H1 (cell line): Measurements from ENCODE around the gene RBM47. TPM values are rescaled to one million over a fixed set of nuclear protein-coding genes. Genes with fewer than 3 reads are reported as not detected.

Experiments used
- GABPA ChIP-seq: IDR thresholded peaks from 2 replicates; pipeline ENCODE4 v1.6.1; 2011; ENCODE audit warnings: mild to moderate bottlenecking, low read length, moderate library complexity, borderline replicate concordance; ENCODE audit not compliant: insufficient read depth
- ZNF274 ChIP-seq: IDR thresholded peaks from 2 replicates; pipeline ENCODE4 v1.7.0; 2012; ENCODE audit warnings: low read length, borderline replicate concordance; ENCODE audit errors: extremely low read depth
- polyA plus RNA-seq, 7 experiments: library from polyadenylated mRNA; depleted of rRNA in 3 of 7; stranded (reverse) in 5 of 7; unstranded in 2 of 7; fragments of >200 nt in 5 of 7; fragments of 200-250 nt in 2 of 7; gene quantifications; 1 replicate in 5 of 7; 2 replicates in 1 of 7; 4 replicates in 1 of 7; pipeline versions ENCODE4 v1.2.1 to v1.2.3, GENCODE V29; 2011 to 2013; ENCODE audit warnings: missing spikeins in 2 of 7, mixed read lengths in 2 of 7
- total RNA-seq: library from RNA; stranded (reverse); fragmentation: NEBNext Ultra II Directional; extraction: Animal tissue kit (Norgen Biotek cat#: 25700); gene quantifications from 2 replicates; pipeline ENCODE4 v1.2.1, GENCODE V29; 2021

RBM47 gene
- total and polyA plus RNA-seq, 2 of the 8 experiments (the other 6 are each of a cell fraction or from before 2014, with no cell fraction given) = 42.8 to 78.9 TPM

GRCh38 chr4:40536032-40536431, 93.6 kb downstream of the RBM47 start (continued):
- no peak for TF ChIP-seq GABPA
- TF ChIP-seq ZNF274 = no peak
